HG03039 (cell line): ENCODE results near the gene CCNJL.
"Not testable (repeated sequence)": the region's sequence is repeated elsewhere in the genome, so short reads cannot be mapped to it uniquely, and the experiment has no call there.

ENCODE experiments used
- ATAC-seq: cut with Tn5 transposase; IDR thresholded peaks from one replicate; pipeline ENCODE4 v1.9.1; 2021; ENCODE audit warnings: mild to moderate bottlenecking, moderate library complexity; ENCODE audit not compliant: unreplicated experiment

Gene CCNJL

GRCh38 chr5:160312134-160312959, at the start of gene CCNJL:
CCNJL (minus strand) TSS chr5:160312564; CDS start chr5:160311923, 641 bp downstream.
- no peak for ATAC-seq

GRCh38 chr5:160361624-160362228, 49.4 kb upstream of the CCNJL start:
- ATAC-seq, result no peak

GRCh38 chr5:160360310-160360709, 47.9 kb upstream of the CCNJL start:
- no peak for ATAC-seq

GRCh38 chr5:160359816-160360215, 47.5 kb upstream of the CCNJL start:
- ATAC-seq, result no peak

- ATAC-seq, result no peak
These were observed 46.9 kb upstream of the CCNJL start for GRCh38 chr5:160359242-160359641.

GRCh38 chr5:160357861-160358411, 45.6 kb upstream of the CCNJL start:
- ATAC-seq, result no peak

GRCh38 chr5:160357394-160357793, 45.0 kb upstream of the CCNJL start:
- ATAC-seq, result no peak

- no peak for ATAC-seq
These were observed 44.4 kb upstream of the CCNJL start for GRCh38 chr5:160356550-160357347.

- no peak for ATAC-seq
These were observed 42.3 kb upstream of the CCNJL start for GRCh38 chr5:160354666-160355065.

GRCh38 chr5:160353379-160353778, 41.0 kb upstream of the CCNJL start:
- ATAC-seq, result no peak

- no peak for ATAC-seq
These were observed 39.9 kb upstream of the CCNJL start for GRCh38 chr5:160352308-160352707.

- ATAC-seq, result no peak
These were observed 37.6 kb upstream of the CCNJL start for GRCh38 chr5:160349935-160350303.

- ATAC-seq, result no peak
These were observed 37.0 kb upstream of the CCNJL start for GRCh38 chr5:160349249-160349934.

- ATAC-seq, result no peak
These were observed 35.7 kb upstream of the CCNJL start for GRCh38 chr5:160348080-160348479.

- ATAC-seq, result no peak
These were observed 35.1 kb upstream of the CCNJL start for GRCh38 chr5:160347448-160347847.

- ATAC-seq, result no peak
These were observed 30.1 kb upstream of the CCNJL start for GRCh38 chr5:160342413-160342941.

- no peak for ATAC-seq
These were observed 29.0 kb upstream of the CCNJL start for GRCh38 chr5:160341309-160341870.

- not testable (repeated sequence) for ATAC-seq
These were observed 28.1 kb upstream of the CCNJL start for GRCh38 chr5:160340513-160340912.

GRCh38 chr5:160339406-160340130, 27.2 kb upstream of the CCNJL start:
- no peak for ATAC-seq
